Measurements from ENCODE around the gene ARID3B. TPM values are rescaled to one million over a fixed set of nuclear protein-coding genes. Genes with fewer than 3 reads are reported as not detected.

The ARID3B gene
- total RNA-seq, 4 donors from 2014 or later, result 2.0 to 8.4 (median 5.3) TPM

DNA sequence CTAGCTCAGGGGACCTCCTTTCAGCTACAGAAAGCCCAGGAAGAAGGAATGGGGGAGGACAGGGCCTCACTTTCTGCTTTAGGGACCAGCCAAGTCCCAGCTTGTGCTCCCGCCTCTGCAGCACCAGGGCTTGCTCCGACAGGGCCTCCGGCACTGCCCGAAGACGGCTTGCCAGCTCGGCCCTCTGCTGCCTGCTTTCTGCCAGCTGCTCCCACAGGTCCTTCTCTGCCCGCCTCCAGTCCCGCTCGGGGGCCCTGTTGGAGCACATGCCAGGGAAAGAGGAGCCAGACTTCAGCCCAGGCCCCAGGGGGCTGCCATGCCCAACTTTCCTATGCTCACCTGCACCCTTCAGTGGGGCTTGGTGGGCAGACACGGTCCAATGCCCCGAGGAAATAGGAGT lies 70.3 kb downstream of the ARID3B start:
- peaks cover 0 to 10% (median 9%) of the 10 kb centered on the region in 4 donors for H3K4me1 ChIP-seq
- no peak overlapping the region for H3K27ac ChIP-seq
- no peak for TF ChIP-seq EP300 (IDR thresholded peaks at IDR 0.05)
- no peak for TF ChIP-seq POLR2A (IDR thresholded peaks at IDR 0.05)
- TF ChIP-seq CTCF (IDR thresholded peaks at IDR 0.05), result no peak
- WGBS, 2 donors, result 72% methylated on average over 10 to 11 of the region's 11 CpGs
- no peak for DNase-seq (ENCODE audit: low spot score in 2 of 2)
- H3K9me3 ChIP-seq, result no peaks in the 10 kb centered on the region
- no peak overlapping the region for H3K4me3 ChIP-seq
- no peaks in the 10 kb centered on the region for H3K27me3 ChIP-seq
- no peaks in the 10 kb centered on the region for H3K36me3 ChIP-seq

- no peak overlapping the region for H3K4me3 ChIP-seq
- no peaks in the 10 kb centered on the region for H3K36me3 ChIP-seq
- WGBS, 2 donors, result 80 to 88% methylated on average over 6 of the region's 6 CpGs
- H3K4me1 ChIP-seq, result peaks cover 0 to 15% (median 13%) of the 10 kb centered on the region in 4 donors
- no peak for DNase-seq (ENCODE audit: low spot score in 2 of 2)
- TF ChIP-seq EP300 (IDR thresholded peaks at IDR 0.05) (no peak), POLR2A (IDR thresholded peaks at IDR 0.05) (no peak), CTCF (IDR thresholded peaks at IDR 0.05) (no peak)
- no peak overlapping the region for H3K27ac ChIP-seq
- no peaks in the 10 kb centered on the region for H3K9me3 ChIP-seq
- H3K27me3 ChIP-seq, result no peaks in the 10 kb centered on the region
Observed at GRCh38 chr15:74611834-74612233, 70.8 kb downstream of the ARID3B start.

DNA sequence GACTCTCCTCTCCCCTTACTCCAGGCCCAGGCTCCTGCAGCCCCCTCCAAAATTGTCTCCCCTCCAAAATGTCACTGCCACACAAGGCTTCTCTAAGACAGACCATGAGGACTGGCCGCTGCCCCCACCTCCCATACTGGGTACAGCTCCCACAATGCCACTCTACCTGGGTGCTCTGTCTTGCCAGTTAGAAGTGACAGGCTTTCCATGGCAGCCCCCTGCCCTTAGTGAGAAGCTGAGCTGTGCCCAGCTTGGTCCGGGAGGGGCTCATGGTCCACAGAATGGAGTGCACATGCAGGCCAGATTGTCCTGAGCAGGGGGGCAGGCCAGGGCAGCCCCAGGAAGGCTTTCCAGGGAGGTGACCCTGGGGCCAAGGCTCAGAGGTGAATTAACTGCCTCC lies 71.7 kb downstream of the ARID3B start:
- Histone ChIP-seq H3K4me3 (no peak overlapping the region), H3K27me3 (no peaks in the 10 kb centered on the region)

DNA sequence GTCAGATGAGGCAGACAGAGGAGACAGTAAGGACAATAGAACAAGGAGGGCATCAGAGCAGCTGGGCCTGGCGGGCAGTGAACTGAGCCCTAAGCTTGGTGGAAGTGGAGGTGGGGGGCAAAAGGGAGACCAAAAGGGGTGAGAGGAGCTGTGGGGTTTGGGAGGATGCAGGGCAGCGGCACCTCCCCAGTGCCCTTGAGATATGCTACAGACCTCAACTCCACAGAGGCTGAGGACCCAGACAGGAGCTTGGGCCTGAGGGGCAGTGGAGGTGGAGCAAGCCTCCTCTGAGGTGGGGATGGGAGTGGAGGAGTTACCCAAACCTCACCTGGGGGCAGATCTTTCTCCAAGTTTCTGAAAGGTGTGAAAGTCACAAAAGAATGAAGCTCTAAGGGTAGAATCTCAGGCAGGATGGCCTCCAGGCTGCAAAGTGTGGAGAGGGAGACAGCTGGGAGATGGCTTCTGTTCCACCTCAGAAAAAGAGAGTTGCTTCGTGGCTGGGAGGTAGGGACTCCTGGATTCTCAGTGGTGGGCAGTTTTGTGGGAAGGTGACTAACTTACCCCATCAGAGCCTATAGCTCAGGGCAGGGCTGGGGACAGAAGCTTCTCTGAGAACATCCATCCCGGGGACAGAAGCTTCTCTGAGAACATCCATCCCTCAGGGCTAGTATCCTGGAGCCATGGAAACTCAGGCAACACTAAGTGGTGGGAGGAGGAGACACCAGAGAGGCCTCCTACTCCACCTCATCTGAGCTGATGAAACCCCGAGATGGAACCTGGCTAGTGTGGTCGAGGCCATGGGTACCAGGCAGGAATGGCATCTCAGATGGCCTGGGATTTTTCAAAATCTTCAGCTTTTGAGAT lies 72.3 kb downstream of the ARID3B start:
- Histone ChIP-seq H3K36me3 (no peaks in the 10 kb centered on the region), H3K27me3 (no peaks in the 10 kb centered on the region), H3K4me1 (peaks cover 0 to 30% (median 28%) of the 10 kb centered on the region in 4 donors), H3K9me3 (no peaks in the 10 kb centered on the region), H3K27ac (peak overlapping the region in 2 of 4 donors; percentile 94 to 99), H3K4me3 (no peak overlapping the region)
- DNase-seq (ENCODE audit: low spot score in 2 of 2), result no peak
- TF ChIP-seq POLR2A (IDR thresholded peaks at IDR 0.05), result no peak
- no peak for TF ChIP-seq EP300 (IDR thresholded peaks at IDR 0.05)
- TF ChIP-seq CTCF (IDR thresholded peaks at IDR 0.05), result no peak
- WGBS, 2 donors, result 67 to 73% methylated on average over 6 of the region's 6 CpGs

More for the DNA sequence above, 71.7 kb downstream of the ARID3B start:
- TF ChIP-seq POLR2A (IDR thresholded peaks at IDR 0.05) (no peak), CTCF (IDR thresholded peaks at IDR 0.05) (no peak), EP300 (IDR thresholded peaks at IDR 0.05) (no peak)
- peaks cover 0 to 24% (median 22%) of the 10 kb centered on the region in 4 donors for H3K4me1 ChIP-seq
- DNase-seq (ENCODE audit: low spot score in 2 of 2), result no peak
- 64 to 85% methylated on average over 2 of the region's 2 CpGs for WGBS, 2 donors
- no peak overlapping the region for H3K27ac ChIP-seq
- no peaks in the 10 kb centered on the region for H3K9me3 ChIP-seq
- H3K36me3 ChIP-seq, result no peaks in the 10 kb centered on the region

Data from tibial nerve (tissue), 4 donors.